ENCODE measurements around the gene FSIP1. TPM values are rescaled to one million over a fixed set of nuclear protein-coding genes. Genes with fewer than 3 reads are reported as not detected.

Gene FSIP1
- total RNA-seq, 4 donors from 2014 or later: 1.9 to 8.6 (median 5.6) TPM; not detected in 1

GRCh38 chr15:39598958-39599845 is 183.4 kb downstream of the FSIP1 start:
- no peak for TF ChIP-seq POLR2A (IDR thresholded peaks at IDR 0.05)
- no peak for TF ChIP-seq POLR2AphosphoS5 (IDR thresholded peaks at IDR 0.05)
- TF ChIP-seq EP300 (IDR thresholded peaks at IDR 0.05; ENCODE audit: low read depth): no peak
- TF ChIP-seq CTCF (IDR thresholded peaks at IDR 0.05): no peak
- no peaks in the 10 kb centered on the region for H3K9me3 ChIP-seq
- H3K27me3 ChIP-seq: no peaks in the 10 kb centered on the region
- peaks cover 0 to 18% (median 8%) of the 10 kb centered on the region in 4 donors for H3K36me3 ChIP-seq
- no peak overlapping the region for H3K4me3 ChIP-seq
- WGBS, 2 donors (ENCODE audit: low coverage in 1 of 2): 40 to 66% methylated on average over 8 to 12 of the region's 12 CpGs
- no peak for DNase-seq
- peaks cover 9 to 60% (median 41%) of the 10 kb centered on the region in 4 donors for H3K4me1 ChIP-seq
- in situ Hi-C loops (cut with MboI; ENCODE audit: low pct_ligation_motif_present in 1 of 4, low pct_unique_long_range_greater_than_20kb in 1 of 4, low sequenced_read_pairs in 3 of 4) (loop anchor here in 3 of 4 donors (25.0 kb wide), 2 partner anchors 163 to 887 kb away; no protein-coding TSS in a partner anchor), intact Hi-C loops (cut with DNase I; ENCODE audit: low total_unique reads) (no loop called here)
- peak overlapping the region; percentile 76 to 86 (median 82) for H3K27ac ChIP-seq

GRCh38 chr15:39598186-39598850 is 184.3 kb downstream of the FSIP1 start:
- in situ Hi-C loops (cut with MboI; ENCODE audit: low pct_ligation_motif_present in 1 of 4, low pct_unique_long_range_greater_than_20kb in 1 of 4, low sequenced_read_pairs in 3 of 4) (loop anchor here in 3 of 4 donors (25.0 kb wide), 2 partner anchors 164 to 886 kb away; no protein-coding TSS in a partner anchor), intact Hi-C loops (cut with DNase I; ENCODE audit: low total_unique reads) (no loop called here)
- peak overlapping the region; percentile 76 to 86 (median 82) for H3K27ac ChIP-seq
- H3K27me3 ChIP-seq: no peaks in the 10 kb centered on the region
- WGBS, 2 donors (ENCODE audit: low coverage in 1 of 2): 20 to 33% methylated on average over 3 of the region's 3 CpGs
- H3K36me3 ChIP-seq: peaks cover 0 to 22% (median 11%) of the 10 kb centered on the region in 4 donors
- H3K9me3 ChIP-seq: no peaks in the 10 kb centered on the region
- H3K4me3 ChIP-seq: no peak overlapping the region
- peaks cover 9 to 69% (median 47%) of the 10 kb centered on the region in 4 donors for H3K4me1 ChIP-seq
- TF ChIP-seq POLR2AphosphoS5 (IDR thresholded peaks at IDR 0.05) (peak in 1 of 3 donors; percentile 21), POLR2A (IDR thresholded peaks at IDR 0.05) (no peak)
- no peak for DNase-seq

- Histone ChIP-seq H3K27ac (peak overlapping the region; percentile 76 to 86 (median 82)), H3K27me3 (no peaks in the 10 kb centered on the region), H3K36me3 (peaks cover 0 to 28% (median 11%) of the 10 kb centered on the region in 4 donors), H3K4me3 (no peak overlapping the region), H3K4me1 (peaks cover 9 to 72% (median 48%) of the 10 kb centered on the region in 4 donors), H3K9me3 (no peaks in the 10 kb centered on the region)
- peak in 2 of 3 donors; percentile 14 to 43 for TF ChIP-seq POLR2AphosphoS5 (IDR thresholded peaks at IDR 0.05)
- TF ChIP-seq CTCF (IDR thresholded peaks at IDR 0.05): no peak
- in situ Hi-C loops (cut with MboI; ENCODE audit: low pct_ligation_motif_present in 1 of 4, low pct_unique_long_range_greater_than_20kb in 1 of 4, low sequenced_read_pairs in 3 of 4) (loop anchor here in 3 of 4 donors (25.0 kb wide), 2 partner anchors 165 to 885 kb away; no protein-coding TSS in a partner anchor), intact Hi-C loops (cut with DNase I; ENCODE audit: low total_unique reads) (no loop called here)
- DNase-seq: no peak
- WGBS, 2 donors (ENCODE audit: low coverage in 1 of 2): 58 to 70% methylated on average over 6 of the region's 6 CpGs
These were observed 184.9 kb downstream of the FSIP1 start for GRCh38 chr15:39597751-39598185.

- Histone ChIP-seq H3K27ac (peak overlapping the region; percentile 76 to 86 (median 82)), H3K27me3 (no peaks in the 10 kb centered on the region), H3K36me3 (peaks cover 0 to 32% (median 11%) of the 10 kb centered on the region in 4 donors), H3K4me1 (peaks cover 9 to 72% (median 48%) of the 10 kb centered on the region in 4 donors), H3K9me3 (no peaks in the 10 kb centered on the region), H3K4me3 (no peak overlapping the region)
- intact Hi-C loops (cut with DNase I; ENCODE audit: low total_unique reads) (no loop called here), in situ Hi-C loops (cut with MboI; ENCODE audit: low pct_ligation_motif_present in 1 of 4, low pct_unique_long_range_greater_than_20kb in 1 of 4, low sequenced_read_pairs in 3 of 4) (loop anchor here in 3 of 4 donors (25.0 kb wide), 2 partner anchors 165 to 885 kb away; no protein-coding TSS in a partner anchor)
- no peak for DNase-seq
- no peak for TF ChIP-seq POLR2AphosphoS5 (IDR thresholded peaks at IDR 0.05)
- 59 to 66% methylated on average over 2 of the region's 2 CpGs for WGBS, 2 donors (ENCODE audit: low coverage in 1 of 2)
These were observed 185.3 kb downstream of the FSIP1 start for GRCh38 chr15:39597336-39597735.
